ENCODE measurements around the gene TAF4. TPM values are rescaled to one million over a fixed set of nuclear protein-coding genes. Genes with fewer than 3 reads are reported as not detected.
A peak's percentile ranks its signal among the peaks of the same experiment; 100 is the strongest.
"Not testable (repeated sequence)": the region's sequence is repeated elsewhere in the genome, so short reads cannot be mapped to it uniquely, and the experiment has no call there.

The TAF4 gene
- total RNA-seq, 2 experiments from 2014 or later, result 18.0 to 20.0 TPM

DNA sequence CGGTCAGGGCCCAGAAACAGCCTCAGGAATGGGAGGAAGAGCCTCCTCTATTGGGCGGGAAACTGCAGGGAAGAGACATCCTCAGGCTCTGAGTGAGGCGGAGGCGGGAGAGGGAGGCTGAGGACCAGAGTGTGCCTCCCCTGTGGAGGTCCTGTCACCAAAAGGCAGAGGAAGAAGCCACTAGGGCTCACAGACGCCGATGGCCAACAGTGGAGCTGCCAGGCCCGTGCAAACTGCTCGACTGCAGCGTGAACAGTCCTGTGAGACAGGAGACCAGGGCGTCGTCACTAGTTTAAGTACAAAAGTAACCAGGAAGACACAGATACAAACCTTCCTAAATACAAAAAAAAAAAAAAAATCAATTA lies 82.7 kb downstream of the TAF4 start:
- H3K4me3 Mint-ChIP-seq, result no peak overlapping the region
- CTCF ChIA-PET, result no interaction called here
- H3K36me3 Mint-ChIP-seq (ENCODE audit: low read depth), result peaks cover 64% of the 10 kb centered on the region
- H3K27me3 Mint-ChIP-seq, result no peaks in the 10 kb centered on the region
- no peak overlapping the region for H3K27ac Mint-ChIP-seq
- H3K9me3 Mint-ChIP-seq, result peaks cover 21% of the 10 kb centered on the region
- POLR2A ChIA-PET, result no interaction called here
- peaks cover 20% of the 10 kb centered on the region for H3K4me1 Mint-ChIP-seq
- DNase-seq, result no peak

DNA sequence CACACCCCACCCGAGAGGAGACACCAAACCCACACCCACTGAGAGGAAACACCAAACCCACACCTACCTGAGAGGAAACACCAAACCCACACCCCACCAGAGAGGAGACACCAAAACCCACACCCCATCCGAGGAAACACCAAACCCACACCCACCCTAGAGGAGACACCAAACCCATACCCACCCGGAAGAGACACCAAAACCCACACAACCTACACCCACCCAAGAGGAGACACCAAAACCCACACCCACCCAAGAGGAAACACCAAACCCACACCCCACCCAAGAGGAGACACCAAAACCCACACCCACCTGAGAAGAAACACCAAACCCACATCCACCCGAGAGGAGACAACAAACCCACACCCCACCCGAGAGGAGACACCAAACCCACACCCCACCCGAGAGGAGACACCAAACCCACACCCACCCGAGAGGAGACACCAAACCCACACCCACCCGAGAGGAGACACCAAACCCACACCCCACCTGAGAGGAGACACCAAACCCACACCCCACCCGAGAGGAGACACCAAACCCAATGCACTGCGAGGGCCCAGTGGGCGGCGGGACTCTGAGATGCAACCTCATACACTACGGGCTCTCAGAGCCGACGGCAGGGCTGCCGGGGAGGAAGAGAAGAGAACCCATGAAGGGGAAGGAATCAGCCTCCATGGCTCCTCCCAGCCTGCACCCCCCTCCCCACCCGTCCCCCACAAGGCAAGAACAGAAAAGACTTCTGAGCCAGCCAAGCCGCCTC lies 83.3 kb downstream of the TAF4 start:
- ChIA-PET POLR2A (no interaction called here), CTCF (no interaction called here)
- DNase-seq, result no peak
- Mint-ChIP-seq H3K4me3 (no peak overlapping the region), H3K4me1 (peaks cover 20% of the 10 kb centered on the region), H3K27ac (peak overlapping the region; percentile 77), H3K27me3 (no peaks in the 10 kb centered on the region), H3K9me3 (peaks cover 18% of the 10 kb centered on the region), H3K36me3 (ENCODE audit: low read depth) (peaks cover 62% of the 10 kb centered on the region)

GRCh38 chr20:61981691-61982090 lies 84.0 kb downstream of the TAF4 start:
- H3K27me3 Mint-ChIP-seq, H3K4me3 Mint-ChIP-seq, DNase-seq, POLR2A ChIA-PET, CTCF ChIA-PET: not testable (repeated sequence)
- peaks cover 20% of the 10 kb centered on the region for H3K4me1 Mint-ChIP-seq
- peaks cover 14% of the 10 kb centered on the region for H3K9me3 Mint-ChIP-seq
- H3K27ac Mint-ChIP-seq, result peak overlapping the region; percentile 62
- peaks cover 56% of the 10 kb centered on the region for H3K36me3 Mint-ChIP-seq (ENCODE audit: low read depth)

DNA sequence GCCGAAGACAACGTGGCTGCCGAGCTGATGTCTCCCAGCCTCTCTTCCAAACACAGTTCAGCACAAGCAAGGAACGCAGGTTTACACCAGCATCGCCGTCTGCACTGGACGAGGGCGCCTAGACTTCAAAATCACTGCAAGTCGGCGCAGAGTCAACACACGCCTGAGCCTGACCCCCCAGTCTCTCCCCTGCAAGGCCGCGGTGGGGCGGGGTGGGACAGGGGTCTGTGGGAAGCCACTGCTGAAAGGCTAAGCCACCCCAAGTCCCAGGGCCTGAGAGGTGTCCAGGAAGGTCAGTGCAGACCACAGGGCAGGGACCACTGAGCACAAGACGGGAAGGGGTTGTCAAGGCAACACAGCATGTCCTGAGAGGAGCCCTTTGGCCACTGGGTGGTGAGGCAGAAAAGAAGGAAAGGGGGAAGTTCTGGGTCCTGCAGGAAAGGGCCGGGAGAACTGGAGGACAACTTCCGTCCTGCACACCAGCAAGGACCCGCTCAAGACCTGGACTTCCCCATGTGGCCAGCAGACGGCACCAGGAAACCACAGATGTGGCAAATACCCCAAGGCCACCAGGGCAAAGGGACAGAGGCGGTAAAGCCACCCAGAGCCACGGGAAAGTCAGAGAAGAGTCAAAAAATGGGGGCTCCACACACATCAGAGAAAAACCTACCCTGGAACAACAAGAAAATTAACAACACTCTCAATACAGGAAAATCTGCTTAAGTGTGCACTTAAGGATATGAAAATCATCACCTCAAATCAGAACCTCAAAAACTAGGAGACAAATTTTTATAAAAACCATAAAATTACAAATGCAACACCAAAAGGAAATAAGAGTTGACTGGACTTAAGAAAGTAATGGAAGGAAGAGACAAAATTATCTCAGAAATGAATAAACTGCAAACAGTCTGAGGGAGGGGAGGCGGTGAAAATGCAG lies 84.8 kb downstream of the TAF4 start:
- POLR2A ChIA-PET, result no interaction called here
- Mint-ChIP-seq H3K4me1 (peaks cover 20% of the 10 kb centered on the region), H3K4me3 (no peak overlapping the region), H3K36me3 (ENCODE audit: low read depth) (peaks cover 54% of the 10 kb centered on the region), H3K9me3 (peaks cover 13% of the 10 kb centered on the region), H3K27me3 (no peaks in the 10 kb centered on the region), H3K27ac (peak overlapping the region; percentile 62)
- no peak for DNase-seq
- CTCF ChIA-PET, result no interaction called here

GRCh38 chr20:61979701-61980635 lies 85.7 kb downstream of the TAF4 start:
- DNase-seq, result no peak
- Mint-ChIP-seq H3K4me3 (no peak overlapping the region), H3K9me3 (peaks cover 13% of the 10 kb centered on the region), H3K4me1 (peaks cover 20% of the 10 kb centered on the region), H3K36me3 (ENCODE audit: low read depth) (peaks cover 54% of the 10 kb centered on the region), H3K27ac (no peak overlapping the region), H3K27me3 (no peaks in the 10 kb centered on the region)
- POLR2A ChIA-PET, result no interaction called here
- CTCF ChIA-PET, result no interaction called here

GRCh38 chr20:61979090-61979489 lies 86.6 kb downstream of the TAF4 start:
- H3K4me1 Mint-ChIP-seq, result peaks cover 18% of the 10 kb centered on the region
- no peaks in the 10 kb centered on the region for H3K27me3 Mint-ChIP-seq
- H3K36me3 Mint-ChIP-seq (ENCODE audit: low read depth), result peaks cover 53% of the 10 kb centered on the region
- ChIA-PET CTCF (no interaction called here), POLR2A (no interaction called here)
- no peak overlapping the region for H3K27ac Mint-ChIP-seq
- no peak for DNase-seq
- H3K9me3 Mint-ChIP-seq, result peaks cover 11% of the 10 kb centered on the region
- H3K4me3 Mint-ChIP-seq, result no peak overlapping the region

DNA sequence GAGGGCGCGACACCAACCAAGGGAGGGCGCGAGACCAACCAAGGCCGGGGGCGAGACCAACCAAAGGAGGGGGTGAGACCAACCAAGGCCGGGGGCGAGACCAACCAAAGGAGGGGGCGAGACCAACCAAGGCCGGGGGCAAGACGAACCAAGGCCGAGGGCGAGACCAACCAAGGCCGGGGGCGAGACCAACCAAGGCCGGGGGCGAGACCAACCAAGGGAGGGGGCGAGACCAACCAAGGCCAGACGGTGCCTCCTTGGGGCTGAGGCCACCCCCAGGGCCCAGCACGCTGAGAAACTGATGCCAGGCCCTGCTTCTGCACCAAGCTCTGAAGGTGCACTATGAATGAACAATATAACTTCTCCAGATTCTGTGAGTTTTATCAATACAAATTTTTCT lies 87.2 kb downstream of the TAF4 start:
- H3K4me3 Mint-ChIP-seq, result no peak overlapping the region
- DNase-seq, result no peak
- CTCF ChIA-PET, result no interaction called here
- peaks cover 5% of the 10 kb centered on the region for H3K9me3 Mint-ChIP-seq
- H3K27me3 Mint-ChIP-seq, result no peaks in the 10 kb centered on the region
- H3K27ac Mint-ChIP-seq, result no peak overlapping the region
- H3K36me3 Mint-ChIP-seq (ENCODE audit: low read depth), result peaks cover 51% of the 10 kb centered on the region
- peaks cover 13% of the 10 kb centered on the region for H3K4me1 Mint-ChIP-seq
- POLR2A ChIA-PET, result no interaction called here

DNA sequence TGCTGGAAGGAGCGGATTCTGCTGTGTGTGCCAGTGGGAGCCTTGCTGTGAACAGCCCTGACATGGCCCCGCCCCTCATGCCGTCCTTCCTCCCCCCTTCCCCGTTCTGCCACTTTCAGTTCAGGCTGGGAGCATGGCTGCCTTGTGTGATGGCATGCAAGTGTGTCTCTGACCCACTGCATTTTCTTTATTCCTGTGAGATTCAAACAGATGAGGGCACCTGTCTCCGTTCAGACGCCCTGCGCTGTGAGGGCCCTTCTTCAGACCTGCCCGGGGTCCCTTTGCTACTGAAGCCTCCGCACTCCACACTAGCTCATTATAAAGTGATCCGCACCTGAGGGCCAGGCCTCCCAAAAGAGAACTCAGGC lies 88.3 kb downstream of the TAF4 start:
- Mint-ChIP-seq H3K4me1 (peaks cover 13% of the 10 kb centered on the region), H3K27me3 (no peaks in the 10 kb centered on the region), H3K4me3 (no peak overlapping the region), H3K27ac (no peak overlapping the region), H3K9me3 (peaks cover 5% of the 10 kb centered on the region), H3K36me3 (ENCODE audit: low read depth) (peaks cover 54% of the 10 kb centered on the region)
- CTCF ChIA-PET, result no interaction called here
- POLR2A ChIA-PET, result no interaction called here
- DNase-seq, result no peak

- Mint-ChIP-seq H3K9me3 (peaks cover 5% of the 10 kb centered on the region), H3K27ac (no peak overlapping the region), H3K4me1 (peaks cover 8% of the 10 kb centered on the region), H3K27me3 (no peaks in the 10 kb centered on the region), H3K4me3 (no peak overlapping the region), H3K36me3 (ENCODE audit: low read depth) (peaks cover 52% of the 10 kb centered on the region)
- no peak for DNase-seq
- ChIA-PET POLR2A (no interaction called here), CTCF (no interaction called here)
Measured at GRCh38 chr20:61976644-61977418, 88.8 kb downstream of the TAF4 start.

DNA sequence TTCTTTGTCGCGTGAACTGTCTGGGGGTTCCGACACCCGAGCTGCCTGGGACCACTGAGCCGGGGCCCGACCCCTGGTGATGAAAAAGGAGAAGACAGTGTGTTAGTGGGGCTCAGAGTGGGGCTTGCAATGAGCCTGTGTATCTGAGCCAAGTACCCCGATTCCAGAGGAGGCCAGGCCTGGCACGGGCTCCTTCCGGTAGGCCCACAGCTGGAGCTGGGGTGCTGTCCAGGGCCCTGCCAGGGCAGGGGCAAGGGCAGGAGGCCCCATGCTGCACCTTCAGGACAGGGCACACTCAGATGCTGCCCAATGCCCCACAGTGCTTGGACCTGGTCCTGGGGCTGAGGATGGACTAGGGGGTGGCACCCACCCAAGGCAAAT lies 89.4 kb downstream of the TAF4 start:
- H3K4me3 Mint-ChIP-seq, result no peak overlapping the region
- H3K36me3 Mint-ChIP-seq (ENCODE audit: low read depth), result peaks cover 49% of the 10 kb centered on the region
- POLR2A ChIA-PET, result no interaction called here

DNA sequence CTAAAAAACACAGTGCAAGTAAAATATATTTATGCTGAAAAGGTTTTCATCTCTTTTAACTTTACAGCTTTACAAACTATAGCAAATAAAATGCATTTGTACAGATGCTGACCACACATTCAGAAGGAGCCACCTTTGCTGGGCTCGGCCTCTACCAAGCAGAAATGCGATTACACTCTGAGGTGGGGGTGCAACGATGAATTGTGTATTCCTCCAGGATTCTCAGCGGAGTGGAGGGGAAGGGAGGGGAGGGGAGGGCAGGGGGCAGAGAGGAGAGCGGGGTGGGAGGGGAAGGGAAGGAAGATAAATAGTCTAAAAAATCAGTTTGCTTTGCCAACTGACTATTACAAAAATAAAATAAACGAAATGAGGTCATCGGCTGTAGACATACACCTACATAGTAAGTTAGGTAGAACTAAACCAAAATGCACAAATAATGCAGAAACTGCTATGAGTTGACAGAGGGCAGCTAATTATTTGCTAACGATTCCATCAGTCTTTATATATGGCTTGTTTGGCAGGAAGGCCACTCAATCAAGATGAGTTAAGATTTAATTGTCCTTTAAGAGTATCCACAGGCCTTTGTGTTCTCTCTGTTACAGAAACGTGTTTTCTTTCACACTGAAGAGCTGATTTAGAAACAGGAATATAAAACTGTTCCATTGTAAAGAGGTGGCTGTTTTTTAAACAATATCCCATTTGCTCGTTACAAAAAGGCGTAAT lies 90.1 kb downstream of the TAF4 start:
- Mint-ChIP-seq H3K9me3 (no peaks in the 10 kb centered on the region), H3K4me3 (no peak overlapping the region), H3K4me1 (no peaks in the 10 kb centered on the region), H3K36me3 (ENCODE audit: low read depth) (peaks cover 42% of the 10 kb centered on the region), H3K27me3 (no peaks in the 10 kb centered on the region), H3K27ac (no peak overlapping the region)
- POLR2A ChIA-PET, result no interaction called here
- DNase-seq, result no peak
- CTCF ChIA-PET, result no interaction called here

More for the DNA sequence above, 89.4 kb downstream of the TAF4 start:
- Mint-ChIP-seq H3K4me1 (peaks cover 5% of the 10 kb centered on the region), H3K9me3 (peaks cover 3% of the 10 kb centered on the region), H3K27ac (no peak overlapping the region), H3K27me3 (no peaks in the 10 kb centered on the region)
- CTCF ChIA-PET, result no interaction called here
- DNase-seq, result no peak

GRCh38 chr20:61974357-61974665 lies 91.4 kb downstream of the TAF4 start:
- H3K9me3 Mint-ChIP-seq, result no peaks in the 10 kb centered on the region
- no peaks in the 10 kb centered on the region for H3K4me1 Mint-ChIP-seq
- H3K27ac Mint-ChIP-seq, result no peak overlapping the region
- ChIA-PET CTCF (no interaction called here), POLR2A (no interaction called here)
- H3K36me3 Mint-ChIP-seq (ENCODE audit: low read depth), result peaks cover 38% of the 10 kb centered on the region
- no peaks in the 10 kb centered on the region for H3K27me3 Mint-ChIP-seq
- no peak for DNase-seq
- no peak overlapping the region for H3K4me3 Mint-ChIP-seq
